Measurements from ENCODE around the gene CDK5R1. TPM values are rescaled to one million over a fixed set of nuclear protein-coding genes. Genes with fewer than 3 reads are reported as not detected.
A peak's percentile ranks its signal among the peaks of the same experiment; 100 is the strongest.

The CDK5R1 gene
- polyA plus RNA-seq, 1 donor (not counting 4 experiments of a cell fraction or from before 2014, with no cell fraction given), result 2.9 TPM

GRCh38 chr17:32487473-32488176 lies 832 bp downstream of the CDK5R1 start:
- H3K27me3 ChIP-seq (ENCODE audit: control insufficient read depth, extremely low read depth, insufficient read depth, low read length), result no peaks in the 10 kb centered on the region
- peak overlapping the region; percentile 40 for H2AFZ ChIP-seq (ENCODE audit: control insufficient read depth, low read length)
- no peaks in the 10 kb centered on the region for H3K9me3 ChIP-seq (ENCODE audit: control insufficient read depth, low read depth, low read length)
- peak; percentile 63 for FAIRE-seq
- H3K4me3 ChIP-seq (ENCODE audit: control insufficient read depth in 2 of 3, extremely low read depth in 1 of 3, insufficient read depth in 2 of 3, low read depth in 1 of 3, low read length in 3 of 3), result peak overlapping the region; percentile 56 to 83 (median 79)
- DNase-seq (ENCODE audit: low read depth, low spot score), result no peak
- peak overlapping the region; percentile 73 for H3K9ac ChIP-seq (ENCODE audit: control insufficient read depth, extremely low read depth, insufficient read depth, low read length)
- TF ChIP-seq EZH2 (IDR thresholded peaks at IDR 0.05; ENCODE audit: low read length), result no peak
- TF ChIP-seq, protein P1, sequence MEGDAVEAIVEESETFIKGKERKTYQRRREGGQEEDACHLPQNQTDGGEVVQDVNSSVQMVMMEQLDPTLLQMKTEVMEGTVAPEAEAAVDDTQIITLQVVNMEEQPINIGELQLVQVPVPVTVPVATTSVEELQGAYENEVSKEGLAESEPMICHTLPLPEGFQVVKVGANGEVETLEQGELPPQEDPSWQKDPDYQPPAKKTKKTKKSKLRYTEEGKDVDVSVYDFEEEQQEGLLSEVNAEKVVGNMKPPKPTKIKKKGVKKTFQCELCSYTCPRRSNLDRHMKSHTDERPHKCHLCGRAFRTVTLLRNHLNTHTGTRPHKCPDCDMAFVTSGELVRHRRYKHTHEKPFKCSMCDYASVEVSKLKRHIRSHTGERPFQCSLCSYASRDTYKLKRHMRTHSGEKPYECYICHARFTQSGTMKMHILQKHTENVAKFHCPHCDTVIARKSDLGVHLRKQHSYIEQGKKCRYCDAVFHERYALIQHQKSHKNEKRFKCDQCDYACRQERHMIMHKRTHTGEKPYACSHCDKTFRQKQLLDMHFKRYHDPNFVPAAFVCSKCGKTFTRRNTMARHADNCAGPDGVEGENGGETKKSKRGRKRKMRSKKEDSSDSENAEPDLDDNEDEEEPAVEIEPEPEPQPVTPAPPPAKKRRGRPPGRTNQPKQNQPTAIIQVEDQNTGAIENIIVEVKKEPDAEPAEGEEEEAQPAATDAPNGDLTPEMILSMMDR (optimal IDR thresholded peaks at IDR 0.05 in 1 of 3, IDR thresholded peaks at IDR 0.05 in 1 of 3, conservative IDR thresholded peaks at IDR 0.05 in 1 of 3; ENCODE audit: extremely low read depth in 1 of 3, insufficient read depth in 2 of 3, low read length in 3 of 3), result peak in 1 of 3 experiments; percentile 24
- H3K36me3 ChIP-seq (ENCODE audit: control insufficient read depth in 2 of 2, extremely low read depth in 1 of 2, insufficient read depth in 2 of 2, low read length in 2 of 2), result peaks cover 15 to 25% of the 10 kb centered on the region in 2 experiments
- dilution Hi-C loops (cut with MboI; ENCODE audit: extremely low pct_ligation_motif_present, low sequenced_read_pairs), result no loop called here
- H3K9me1 ChIP-seq (ENCODE audit: control insufficient read depth, extremely low read depth, insufficient read depth, low read length), result peaks cover 9% of the 10 kb centered on the region
- peak overlapping the region; percentile 52 for H3K27ac ChIP-seq (ENCODE audit: control insufficient read depth, insufficient read depth, low read length)
- peaks cover 46% of the 10 kb centered on the region for H3K4me1 ChIP-seq (ENCODE audit: control insufficient read depth, extremely low read depth, insufficient read depth, low read length)
- peaks cover 37% of the 10 kb centered on the region for H3K79me2 ChIP-seq (ENCODE audit: control insufficient read depth, insufficient read depth, low read length)
- H3K4me2 ChIP-seq (ENCODE audit: control insufficient read depth, extremely low read depth, insufficient read depth, low read depth, low read length), result peak overlapping the region; percentile 94
- no peaks in the 10 kb centered on the region for H4K20me1 ChIP-seq (ENCODE audit: control insufficient read depth, extremely low read depth, insufficient read depth, low read length)

DNA sequence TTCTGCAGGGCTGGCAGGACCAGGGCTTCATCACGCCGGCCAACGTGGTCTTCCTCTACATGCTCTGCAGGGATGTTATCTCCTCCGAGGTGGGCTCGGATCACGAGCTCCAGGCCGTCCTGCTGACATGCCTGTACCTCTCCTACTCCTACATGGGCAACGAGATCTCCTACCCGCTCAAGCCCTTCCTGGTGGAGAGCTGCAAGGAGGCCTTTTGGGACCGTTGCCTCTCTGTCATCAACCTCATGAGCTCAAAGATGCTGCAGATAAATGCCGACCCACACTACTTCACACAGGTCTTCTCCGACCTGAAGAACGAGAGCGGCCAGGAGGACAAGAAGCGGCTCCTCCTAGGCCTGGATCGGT lies 1.4 kb downstream of the CDK5R1 start:
- dilution Hi-C loops (cut with MboI; ENCODE audit: extremely low pct_ligation_motif_present, low sequenced_read_pairs), result no loop called here
- Histone ChIP-seq H3K36me3 (ENCODE audit: control insufficient read depth in 2 of 2, extremely low read depth in 1 of 2, insufficient read depth in 2 of 2, low read length in 2 of 2) (peaks cover 13 to 25% of the 10 kb centered on the region in 2 experiments), H3K9me3 (ENCODE audit: control insufficient read depth, low read depth, low read length) (no peaks in the 10 kb centered on the region), H3K9me1 (ENCODE audit: control insufficient read depth, extremely low read depth, insufficient read depth, low read length) (peaks cover 9% of the 10 kb centered on the region), H3K9ac (ENCODE audit: control insufficient read depth, extremely low read depth, insufficient read depth, low read length) (no peak overlapping the region), H3K27ac (ENCODE audit: control insufficient read depth, insufficient read depth, low read length) (no peak overlapping the region), H3K4me2 (ENCODE audit: control insufficient read depth, extremely low read depth, insufficient read depth, low read depth, low read length) (peak overlapping the region; percentile 94), H3K27me3 (ENCODE audit: control insufficient read depth, extremely low read depth, insufficient read depth, low read length) (no peaks in the 10 kb centered on the region), H3K79me2 (ENCODE audit: control insufficient read depth, insufficient read depth, low read length) (peaks cover 37% of the 10 kb centered on the region), H3K4me3 (ENCODE audit: control insufficient read depth in 2 of 3, extremely low read depth in 1 of 3, insufficient read depth in 2 of 3, low read depth in 1 of 3, low read length in 3 of 3) (peak overlapping the region; percentile 56 to 83 (median 79)), H2AFZ (ENCODE audit: control insufficient read depth, low read length) (no peak overlapping the region), H4K20me1 (ENCODE audit: control insufficient read depth, extremely low read depth, insufficient read depth, low read length) (no peaks in the 10 kb centered on the region), H3K4me1 (ENCODE audit: control insufficient read depth, extremely low read depth, insufficient read depth, low read length) (peaks cover 46% of the 10 kb centered on the region)
- TF ChIP-seq, protein P1 (optimal IDR thresholded peaks at IDR 0.05 in 1 of 3, IDR thresholded peaks at IDR 0.05 in 1 of 3, conservative IDR thresholded peaks at IDR 0.05 in 1 of 3; ENCODE audit: extremely low read depth in 1 of 3, insufficient read depth in 2 of 3, low read length in 3 of 3), result no peak
- TF ChIP-seq EZH2 (IDR thresholded peaks at IDR 0.05; ENCODE audit: low read length), result no peak
- FAIRE-seq, result no peak
- no peak for DNase-seq (ENCODE audit: low read depth, low spot score)

All from keratinocyte (primary cell).